Fibroblast of mammary gland (primary cell): ENCODE measurements around the gene CENPP.
A peak's percentile ranks its signal among the peaks of the same experiment; 100 is the strongest.

Source experiments
- DNase-seq: peaks from one replicate; pipeline ENCODE4 v3.0.0-alpha.2; 2010; ENCODE audit warnings: low read depth
- H3K4me3 ChIP-seq: 2 replicates; pipeline ENCODE4 v1.5.1; 2011; ENCODE audit warnings: low read depth, mild to moderate bottlenecking, low read length, moderate library complexity; ENCODE audit not compliant: control insufficient read depth
- CTCF ChIP-seq: conservative IDR thresholded peaks from 2 replicates; pipeline ENCODE4 v1.5.1; 2011; ENCODE audit warnings: low read depth, low read length, inconsistent platforms; ENCODE audit not compliant: control insufficient read depth, insufficient read depth

CENPP gene

GRCh38 chr9:92666236-92666635 lies 340.5 kb downstream of the CENPP start:
- H3K4me3 ChIP-seq: no peak overlapping the region
- TF ChIP-seq CTCF: no peak
- no peak for DNase-seq

- no peak for TF ChIP-seq CTCF
- H3K4me3 ChIP-seq: no peak overlapping the region
- no peak for DNase-seq
These were observed 341.3 kb downstream of the CENPP start for GRCh38 chr9:92666912-92667532.

GRCh38 chr9:92668746-92669526 lies 343.2 kb downstream of the CENPP start:
- no peak for TF ChIP-seq CTCF
- H3K4me3 ChIP-seq: peak overlapping the region; percentile 96
- peak; percentile 51 for DNase-seq

GRCh38 chr9:92669527-92669889 lies 343.8 kb downstream of the CENPP start:
- no peak for TF ChIP-seq CTCF
- H3K4me3 ChIP-seq: peak overlapping the region; percentile 96
- no peak for DNase-seq
